Mononuclear cell (primary cell): ENCODE results near the gene LBX1. TPM values are rescaled to one million over a fixed set of nuclear protein-coding genes. Genes with fewer than 3 reads are reported as not detected.

Experiments
- H3K27me3 ChIP-seq: 2 replicates; pipeline ENCODE4 v1.6.0; 2011; ENCODE audit warnings: low read length, control low read depth; ENCODE audit not compliant: insufficient read depth
- H3K4me1 ChIP-seq: 2 replicates; pipeline ENCODE4 v1.5.1; 2011; ENCODE audit warnings: mild to moderate bottlenecking, low read length, control low read depth; ENCODE audit not compliant: insufficient read depth
- H3K4me3 ChIP-seq: 2 replicates; pipeline ENCODE4 v1.5.1; 2011; ENCODE audit warnings: mild to moderate bottlenecking, low read length, moderate library complexity
- H3K9me3 ChIP-seq: 2 replicates; pipeline ENCODE4 v1.5.1; 2011; ENCODE audit warnings: low read depth, mild to moderate bottlenecking, control low read depth, low read length
- total RNA-seq: library from RNA; depleted of rRNA; stranded (reverse); fragments of >200 nt; gene quantifications from one replicate; pipeline ENCODE4 v1.2.3, GENCODE V29; 2012

Gene LBX1
- total RNA-seq, 1 donor: not detected

DNA sequence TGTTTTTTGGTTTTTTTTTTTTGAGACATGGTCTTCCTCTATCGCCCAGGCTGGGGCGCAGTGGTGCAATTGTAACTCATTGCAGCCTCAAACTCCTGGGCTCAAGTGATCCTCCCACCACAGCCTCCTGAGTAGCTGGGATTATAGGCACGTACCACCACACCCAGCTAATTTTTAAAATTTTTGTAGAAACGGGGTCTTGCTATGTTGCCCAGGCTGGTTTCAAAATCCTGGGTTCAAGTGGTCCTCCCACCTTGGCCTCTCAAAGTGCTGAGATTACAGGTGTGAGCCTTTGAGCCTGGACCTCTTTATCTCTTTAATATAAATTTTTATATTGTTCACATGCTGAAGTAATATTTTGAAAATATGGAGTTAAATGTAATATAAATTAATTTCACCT lies 28.2 kb upstream of the LBX1 start:
- Histone ChIP-seq H3K4me1 (no peaks in the 10 kb centered on the region), H3K9me3 (no peaks in the 10 kb centered on the region), H3K27me3 (peaks cover 17% of the 10 kb centered on the region)

GRCh38 chr10:101257084-101257483 lies 27.8 kb upstream of the LBX1 start:
- H3K27me3 ChIP-seq: peaks cover 17% of the 10 kb centered on the region

More for the DNA sequence above, 28.2 kb upstream of the LBX1 start:
- H3K4me3 ChIP-seq: no peak overlapping the region

DNA sequence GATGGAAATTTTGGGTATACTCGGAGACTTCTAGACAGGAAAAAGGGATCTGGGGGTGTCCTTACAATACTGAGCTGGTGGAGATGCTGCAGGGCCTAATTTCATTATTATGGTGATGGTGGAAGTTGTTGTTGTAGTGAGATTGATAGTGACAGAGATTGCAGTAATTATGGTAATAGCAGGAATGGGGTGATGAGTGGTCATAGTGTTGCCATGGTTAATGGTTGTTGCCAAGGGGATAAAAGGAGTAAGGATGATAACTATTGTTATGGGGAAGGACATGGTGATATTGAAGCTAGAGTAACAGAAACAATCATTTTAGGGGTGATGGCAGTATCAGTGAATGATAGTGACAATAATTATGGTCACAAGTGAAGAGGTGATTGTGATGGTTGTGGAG lies 27.1 kb upstream of the LBX1 start:
- Histone ChIP-seq H3K27me3 (peaks cover 17% of the 10 kb centered on the region), H3K9me3 (no peaks in the 10 kb centered on the region), H3K4me1 (no peaks in the 10 kb centered on the region), H3K4me3 (no peak overlapping the region)

More at GRCh38 chr10:101257084-101257483, 27.8 kb upstream of the LBX1 start:
- Histone ChIP-seq H3K9me3 (no peaks in the 10 kb centered on the region), H3K4me3 (no peak overlapping the region), H3K4me1 (no peaks in the 10 kb centered on the region)

GRCh38 chr10:101250136-101250535 lies 20.9 kb upstream of the LBX1 start:
- H3K27me3 ChIP-seq: peaks cover 16% of the 10 kb centered on the region

GRCh38 chr10:101249171-101249581 lies 19.9 kb upstream of the LBX1 start:
- no peak overlapping the region for H3K4me3 ChIP-seq
- no peaks in the 10 kb centered on the region for H3K9me3 ChIP-seq
- H3K27me3 ChIP-seq: peaks cover 15% of the 10 kb centered on the region
- H3K4me1 ChIP-seq: no peaks in the 10 kb centered on the region

More at GRCh38 chr10:101250136-101250535, 20.9 kb upstream of the LBX1 start:
- H3K4me1 ChIP-seq: no peaks in the 10 kb centered on the region
- no peaks in the 10 kb centered on the region for H3K9me3 ChIP-seq
- H3K4me3 ChIP-seq: no peak overlapping the region

- peaks cover 19% of the 10 kb centered on the region for H3K27me3 ChIP-seq
- no peaks in the 10 kb centered on the region for H3K9me3 ChIP-seq
- no peaks in the 10 kb centered on the region for H3K4me1 ChIP-seq
- no peak overlapping the region for H3K4me3 ChIP-seq
Measured at GRCh38 chr10:101246639-101247038, 17.4 kb upstream of the LBX1 start.

DNA sequence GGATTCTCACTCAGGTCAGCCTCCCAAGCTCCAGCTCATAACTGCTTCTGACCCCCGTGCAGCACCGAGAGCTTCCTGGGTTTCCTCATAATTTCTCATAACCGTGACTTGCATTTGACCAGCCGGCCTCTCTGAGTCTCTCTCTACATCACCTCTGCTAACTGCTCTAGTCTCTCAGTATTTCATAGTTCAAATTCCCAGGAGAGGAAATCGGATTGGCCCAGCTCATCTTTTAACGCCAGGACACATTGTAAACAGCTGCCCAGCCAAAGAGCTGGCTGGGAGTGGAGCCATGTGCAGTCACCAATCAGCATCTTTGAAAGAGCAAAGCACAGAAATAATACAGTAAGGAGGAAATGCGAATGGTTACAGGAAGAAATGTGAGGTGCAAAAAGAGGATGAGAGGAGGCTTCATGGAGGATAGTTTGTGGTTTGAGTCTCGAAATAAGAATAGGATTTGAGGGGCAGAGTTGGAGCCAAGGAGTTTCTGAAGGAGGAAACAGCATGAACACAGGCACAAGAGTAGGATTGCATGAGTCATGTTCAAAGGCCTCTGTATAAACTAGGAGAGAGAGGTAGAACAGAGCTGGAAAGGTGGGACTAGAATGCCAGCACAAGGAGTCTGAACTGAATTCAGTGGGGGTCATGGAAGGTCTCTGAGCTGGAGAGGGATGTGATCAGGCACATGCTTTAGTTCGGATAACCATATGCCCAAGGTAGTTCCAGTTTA lies 15.2 kb upstream of the LBX1 start:
- H3K4me1 ChIP-seq: no peaks in the 10 kb centered on the region
- peaks cover 30% of the 10 kb centered on the region for H3K27me3 ChIP-seq
- no peaks in the 10 kb centered on the region for H3K9me3 ChIP-seq
- H3K4me3 ChIP-seq: no peak overlapping the region

DNA sequence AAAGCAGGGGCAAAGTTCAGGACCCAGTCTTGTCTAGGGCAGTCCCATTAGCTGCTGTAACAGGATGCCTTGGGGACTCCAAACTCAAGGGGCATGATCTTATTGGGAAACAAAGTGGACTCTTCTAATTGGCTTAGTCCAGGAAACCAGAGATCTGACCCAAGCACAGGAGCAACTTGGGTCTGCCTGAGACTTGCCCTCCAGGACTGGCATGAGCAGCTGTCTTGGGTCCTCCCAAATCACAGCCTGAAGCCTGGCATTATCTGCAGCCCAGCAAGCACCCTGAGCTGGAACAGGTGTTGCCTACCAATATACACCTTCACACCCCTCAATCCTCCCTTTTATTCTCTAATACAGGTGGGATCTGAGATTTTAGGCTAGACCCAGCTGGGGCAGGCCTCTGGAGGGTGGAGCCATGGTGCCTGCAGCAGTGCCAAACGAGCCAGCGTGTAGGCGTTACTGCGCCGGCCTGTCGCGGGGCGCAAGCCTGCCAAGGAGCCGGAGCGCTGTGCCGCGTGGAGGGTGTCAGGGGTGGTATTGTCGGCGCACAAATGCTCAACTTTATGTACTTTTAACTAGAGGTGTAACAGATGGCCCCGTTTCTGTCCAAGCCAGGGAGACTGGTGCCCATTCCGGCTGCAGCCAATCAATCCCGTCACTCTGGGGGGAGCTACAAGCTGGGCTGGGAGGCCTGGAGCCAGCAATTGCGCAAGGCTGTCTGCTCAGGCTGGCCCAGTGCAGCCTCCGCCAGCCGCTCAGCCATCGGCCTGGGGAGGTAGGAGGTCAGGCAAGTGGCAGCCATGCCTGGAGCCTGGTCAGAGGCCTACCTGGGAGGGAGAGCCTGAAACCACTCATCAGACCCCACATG lies 12.8 kb upstream of the LBX1 start:
- Histone ChIP-seq H3K4me3 (no peak overlapping the region), H3K27me3 (peaks cover 51% of the 10 kb centered on the region), H3K4me1 (peaks cover 5% of the 10 kb centered on the region), H3K9me3 (no peaks in the 10 kb centered on the region)

GRCh38 chr10:101238732-101239105 lies 9.5 kb upstream of the LBX1 start:
- peaks cover 7% of the 10 kb centered on the region for H3K4me1 ChIP-seq
- no peak overlapping the region for H3K4me3 ChIP-seq
- peaks cover 76% of the 10 kb centered on the region for H3K27me3 ChIP-seq
- H3K9me3 ChIP-seq: no peaks in the 10 kb centered on the region

DNA sequence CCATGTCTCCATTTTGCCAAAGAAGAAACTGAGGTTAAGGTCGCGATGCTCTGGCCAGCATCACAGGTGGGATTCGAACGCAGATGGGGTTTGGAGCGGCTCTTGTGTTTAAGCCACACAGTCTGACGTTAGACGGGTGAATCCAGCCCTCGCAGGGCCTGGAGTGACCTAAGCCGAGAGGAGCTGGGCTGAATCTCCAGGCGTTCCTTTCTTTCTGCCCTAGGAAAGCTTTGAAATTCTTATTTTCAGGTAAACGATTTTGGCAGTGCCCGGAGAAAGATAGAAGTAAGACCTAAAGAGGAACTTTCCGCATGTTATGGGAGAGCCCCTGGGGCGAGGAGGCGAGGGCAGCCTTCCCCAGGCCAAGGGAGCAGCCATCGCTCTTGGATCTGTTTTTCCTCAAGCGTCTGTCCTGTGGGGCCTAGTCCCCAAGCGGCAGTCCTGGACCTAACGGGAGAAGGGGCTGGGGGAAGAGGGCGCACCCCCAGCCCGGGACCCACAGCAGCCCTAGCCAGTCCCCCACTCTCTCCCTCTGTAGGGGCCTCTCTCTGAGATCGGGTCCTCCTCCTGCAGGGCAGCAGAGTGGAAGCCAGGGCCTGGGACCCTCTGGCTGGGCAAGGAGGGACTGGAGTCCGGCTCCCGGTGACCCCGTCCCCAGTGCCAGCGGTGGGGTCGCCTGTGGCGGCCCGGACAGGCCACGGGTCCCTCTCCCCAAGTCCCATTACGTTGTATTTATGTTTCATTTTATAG lies 8.9 kb upstream of the LBX1 start:
- Histone ChIP-seq H3K9me3 (no peaks in the 10 kb centered on the region), H3K4me1 (peaks cover 7% of the 10 kb centered on the region), H3K27me3 (peaks cover 81% of the 10 kb centered on the region), H3K4me3 (no peak overlapping the region)

GRCh38 chr10:101237081-101237981 lies 8.1 kb upstream of the LBX1 start:
- Histone ChIP-seq H3K4me3 (no peak overlapping the region), H3K4me1 (peaks cover 7% of the 10 kb centered on the region), H3K9me3 (no peaks in the 10 kb centered on the region), H3K27me3 (peaks cover 90% of the 10 kb centered on the region)

DNA sequence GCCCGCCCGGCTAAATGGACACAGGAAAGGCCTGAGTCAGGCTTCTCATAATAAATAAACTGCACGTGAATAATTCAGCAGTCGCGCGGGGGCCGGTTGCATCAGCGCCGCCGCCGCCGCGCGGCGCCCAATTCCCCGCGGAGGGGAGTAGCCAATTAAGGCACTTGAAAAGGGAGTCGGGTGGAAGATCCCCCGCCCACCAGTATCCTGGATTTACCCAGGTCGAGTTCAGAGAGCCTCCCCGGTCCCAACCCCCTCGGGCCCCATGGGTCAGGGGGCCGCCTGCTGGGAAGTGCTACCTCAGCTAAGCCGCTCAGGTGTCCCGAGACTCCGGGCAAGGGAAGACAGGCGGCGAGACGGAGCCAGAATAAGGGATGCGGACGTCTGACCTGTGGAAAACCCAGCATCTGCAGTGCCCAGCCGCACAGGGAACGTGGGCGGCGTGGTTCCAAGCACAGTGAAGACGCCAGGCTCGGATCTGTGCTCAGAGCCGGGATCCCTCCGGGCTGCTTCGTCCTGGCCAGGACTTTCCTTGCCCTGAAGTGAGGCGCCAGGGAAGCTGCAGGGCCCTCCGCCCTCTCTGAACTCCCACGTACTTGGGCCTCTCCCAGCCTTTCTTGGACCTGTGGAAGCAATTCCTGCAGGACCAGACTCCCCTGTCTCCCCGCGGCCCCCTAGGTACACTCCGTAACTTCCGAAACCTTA lies 7.3 kb upstream of the LBX1 start:
- peaks cover 7% of the 10 kb centered on the region for H3K4me1 ChIP-seq
- H3K9me3 ChIP-seq: no peaks in the 10 kb centered on the region
- peaks cover 94% of the 10 kb centered on the region for H3K27me3 ChIP-seq
- no peak overlapping the region for H3K4me3 ChIP-seq

GRCh38 chr10:101235766-101236165 lies 6.5 kb upstream of the LBX1 start:
- Histone ChIP-seq H3K4me3 (no peak overlapping the region), H3K9me3 (no peaks in the 10 kb centered on the region), H3K27me3 (peaks cover 99% of the 10 kb centered on the region), H3K4me1 (peaks cover 7% of the 10 kb centered on the region)

- H3K4me1 ChIP-seq: peaks cover 11% of the 10 kb centered on the region
- no peak overlapping the region for H3K4me3 ChIP-seq
- no peaks in the 10 kb centered on the region for H3K9me3 ChIP-seq
- H3K27me3 ChIP-seq: peaks cover 98% of the 10 kb centered on the region
Measured at GRCh38 chr10:101234333-101234732, 5.1 kb upstream of the LBX1 start.
